ENCODE measurements around the gene FGF14.

The FGF14 gene

DNA sequence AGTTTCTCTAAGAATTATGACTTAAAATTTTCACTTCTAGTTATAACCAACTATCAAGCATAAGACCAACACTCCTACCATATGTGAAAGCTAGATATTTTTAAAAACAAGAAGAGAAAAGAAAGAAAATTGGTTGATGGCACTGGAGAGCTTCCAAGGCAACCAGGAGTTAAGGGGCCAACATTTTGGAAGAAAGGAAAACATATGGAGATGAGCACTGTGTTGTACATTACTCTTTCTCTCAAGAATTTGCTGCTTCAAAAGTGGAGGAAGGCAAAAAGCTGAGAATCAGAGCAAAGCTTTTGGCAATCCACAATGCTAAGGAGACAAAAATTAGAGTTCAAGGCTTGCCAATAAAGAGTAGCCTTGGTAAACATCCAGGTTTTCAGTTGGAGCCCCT lies 503.2 kb downstream of the FGF14 start:
- no peak for DNase-seq (ENCODE audit: extremely low read depth, low read depth)
- TF ChIP-seq, protein P1, sequence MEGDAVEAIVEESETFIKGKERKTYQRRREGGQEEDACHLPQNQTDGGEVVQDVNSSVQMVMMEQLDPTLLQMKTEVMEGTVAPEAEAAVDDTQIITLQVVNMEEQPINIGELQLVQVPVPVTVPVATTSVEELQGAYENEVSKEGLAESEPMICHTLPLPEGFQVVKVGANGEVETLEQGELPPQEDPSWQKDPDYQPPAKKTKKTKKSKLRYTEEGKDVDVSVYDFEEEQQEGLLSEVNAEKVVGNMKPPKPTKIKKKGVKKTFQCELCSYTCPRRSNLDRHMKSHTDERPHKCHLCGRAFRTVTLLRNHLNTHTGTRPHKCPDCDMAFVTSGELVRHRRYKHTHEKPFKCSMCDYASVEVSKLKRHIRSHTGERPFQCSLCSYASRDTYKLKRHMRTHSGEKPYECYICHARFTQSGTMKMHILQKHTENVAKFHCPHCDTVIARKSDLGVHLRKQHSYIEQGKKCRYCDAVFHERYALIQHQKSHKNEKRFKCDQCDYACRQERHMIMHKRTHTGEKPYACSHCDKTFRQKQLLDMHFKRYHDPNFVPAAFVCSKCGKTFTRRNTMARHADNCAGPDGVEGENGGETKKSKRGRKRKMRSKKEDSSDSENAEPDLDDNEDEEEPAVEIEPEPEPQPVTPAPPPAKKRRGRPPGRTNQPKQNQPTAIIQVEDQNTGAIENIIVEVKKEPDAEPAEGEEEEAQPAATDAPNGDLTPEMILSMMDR (IDR thresholded peaks at IDR 0.05; ENCODE audit: low read depth, low read length), result no peak

DNA sequence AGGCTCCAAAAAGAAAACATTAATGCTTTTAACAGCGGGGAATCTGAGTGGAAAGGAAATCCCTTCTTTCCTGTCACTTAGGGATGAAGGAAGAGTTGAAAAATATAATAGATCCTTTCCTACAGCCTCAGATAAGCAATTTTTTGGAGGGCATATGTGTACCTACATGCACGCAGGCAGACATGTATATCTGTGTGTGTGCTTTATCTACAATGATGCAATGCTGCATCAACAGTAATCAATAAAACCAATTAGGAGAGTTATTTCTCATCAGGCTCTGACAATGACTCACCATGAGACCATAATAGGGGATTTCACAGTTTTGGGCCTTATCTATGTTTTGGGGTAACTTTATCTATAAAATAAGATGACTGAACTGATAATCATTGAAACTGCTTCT lies 505.3 kb downstream of the FGF14 start:
- TF ChIP-seq, protein P1 (IDR thresholded peaks at IDR 0.05; ENCODE audit: low read depth, low read length), result no peak
- no peak for DNase-seq (ENCODE audit: extremely low read depth, low read depth)

DNA sequence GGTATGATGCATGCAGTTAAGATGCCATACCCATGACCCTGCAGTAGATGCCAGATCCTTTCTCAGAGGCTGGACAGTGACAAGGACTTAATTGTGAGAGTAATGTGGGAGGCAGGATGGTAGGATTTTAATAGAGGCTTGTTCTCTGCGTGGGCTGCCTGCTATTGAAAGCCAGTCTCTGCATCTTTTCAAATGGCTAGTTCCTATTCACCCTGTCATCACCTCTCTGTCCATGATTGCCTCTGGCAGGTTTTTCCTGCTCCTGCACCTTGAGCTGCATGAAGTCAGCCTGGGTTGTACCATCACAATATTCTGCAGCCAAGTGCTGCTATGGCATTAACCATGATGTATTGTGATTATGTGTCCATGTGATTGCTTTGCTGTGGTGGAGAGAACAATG lies 508.8 kb downstream of the FGF14 start:
- TF ChIP-seq, protein P1 (IDR thresholded peaks at IDR 0.05; ENCODE audit: low read depth, low read length), result no peak
- no peak for DNase-seq (ENCODE audit: extremely low read depth, low read depth)

DNA sequence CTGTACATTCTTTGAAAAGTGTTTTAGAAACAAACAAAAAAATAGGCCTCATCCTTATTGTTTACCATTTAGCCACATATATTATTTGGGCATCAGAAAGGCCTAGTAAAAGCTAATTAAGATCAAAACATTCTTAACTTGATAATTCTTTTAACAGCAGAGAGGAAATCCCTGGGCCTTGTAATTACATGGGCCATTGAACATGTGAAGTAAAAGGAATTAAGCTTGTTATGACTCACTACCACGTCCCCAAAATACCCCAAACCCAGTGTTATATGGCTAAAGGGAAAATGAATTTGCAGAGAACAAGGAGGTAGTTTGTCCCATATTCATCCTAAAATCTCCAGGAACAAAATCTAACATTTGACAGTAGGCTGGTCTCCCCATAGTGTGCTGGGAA lies 509.6 kb downstream of the FGF14 start:
- TF ChIP-seq, protein P1 (IDR thresholded peaks at IDR 0.05; ENCODE audit: low read depth, low read length), result no peak
- DNase-seq (ENCODE audit: extremely low read depth, low read depth), result no peak

DNA sequence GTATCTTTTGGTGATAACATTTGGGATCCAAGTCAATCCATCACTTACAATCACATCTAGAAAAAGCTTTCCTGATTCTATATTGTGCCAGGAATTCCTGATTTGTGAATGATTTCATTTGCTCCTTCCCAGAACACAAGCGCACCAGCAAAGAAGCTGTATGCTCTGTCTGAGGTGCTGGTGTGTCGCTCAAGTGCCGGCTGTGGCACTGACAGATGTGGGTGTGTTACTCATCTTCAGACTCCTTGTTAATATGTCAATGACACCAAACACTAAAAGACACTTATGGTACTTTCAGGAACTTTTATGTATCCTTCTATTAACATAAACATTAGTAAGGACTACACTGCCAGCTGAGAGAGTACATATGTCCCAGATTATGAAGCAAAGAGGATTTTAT lies 520.3 kb downstream of the FGF14 start:
- TF ChIP-seq, protein P1 (IDR thresholded peaks at IDR 0.05; ENCODE audit: low read depth, low read length), result no peak
- DNase-seq (ENCODE audit: extremely low read depth, low read depth), result no peak

DNA sequence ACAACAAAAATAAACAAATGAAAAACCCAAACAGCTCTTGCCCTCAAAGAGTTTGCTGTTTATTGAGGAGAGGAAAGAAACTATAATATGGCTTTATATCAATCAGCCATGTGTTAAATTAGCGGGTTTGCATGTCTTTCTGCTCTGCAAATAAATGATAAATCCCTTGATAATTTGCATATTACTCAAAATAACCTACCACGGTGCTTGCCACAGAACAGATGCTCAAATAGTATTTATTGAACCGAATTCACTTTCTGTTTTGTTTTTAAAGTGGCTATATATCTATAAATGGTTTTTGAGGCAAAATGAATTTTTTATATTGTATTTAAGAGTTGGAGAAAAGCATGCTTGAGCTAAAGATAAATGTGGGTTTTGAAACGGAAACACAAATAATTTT lies 521.3 kb downstream of the FGF14 start:
- no peak for DNase-seq (ENCODE audit: extremely low read depth, low read depth)
- TF ChIP-seq, protein P1 (IDR thresholded peaks at IDR 0.05; ENCODE audit: low read depth, low read length), result no peak

DNA sequence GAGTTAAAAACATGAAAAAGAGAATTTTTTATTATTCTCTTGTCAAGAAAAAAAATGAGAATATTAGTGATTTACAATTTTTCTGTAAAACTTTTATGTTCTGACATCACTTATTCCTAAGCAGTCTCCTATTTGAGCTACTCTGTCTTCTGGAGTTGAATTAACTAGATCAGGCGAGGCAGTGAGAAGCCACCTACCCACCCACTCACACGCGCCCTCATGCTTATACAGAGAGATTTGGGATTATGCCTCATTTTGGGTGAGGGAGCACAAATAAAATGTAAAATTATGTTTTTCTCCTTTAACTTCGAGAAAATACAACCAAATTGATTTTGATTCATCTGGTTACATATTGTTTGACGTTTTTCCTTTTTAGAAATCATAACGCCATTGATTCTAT lies 524.9 kb downstream of the FGF14 start:
- TF ChIP-seq, protein P1 (IDR thresholded peaks at IDR 0.05; ENCODE audit: low read depth, low read length), result no peak
- no peak for DNase-seq (ENCODE audit: extremely low read depth, low read depth)
